Stimulated activated CD4-positive, alpha-beta T cell treated with anti-CD3 and anti-CD28 coated beads, Interleukin-4, amount 100 ng/mL, for 1 hour (primary cell): Measurements from ENCODE around the gene DLEC1.
"Not testable (repeated sequence)": the region's sequence is repeated elsewhere in the genome, so short reads cannot be mapped to it uniquely, and the experiment has no call there.

Source experiments
- DNase-seq: peaks from one replicate; pipeline ENCODE4 v3.0.0-alpha.2; 2020

DLEC1 gene

DNA sequence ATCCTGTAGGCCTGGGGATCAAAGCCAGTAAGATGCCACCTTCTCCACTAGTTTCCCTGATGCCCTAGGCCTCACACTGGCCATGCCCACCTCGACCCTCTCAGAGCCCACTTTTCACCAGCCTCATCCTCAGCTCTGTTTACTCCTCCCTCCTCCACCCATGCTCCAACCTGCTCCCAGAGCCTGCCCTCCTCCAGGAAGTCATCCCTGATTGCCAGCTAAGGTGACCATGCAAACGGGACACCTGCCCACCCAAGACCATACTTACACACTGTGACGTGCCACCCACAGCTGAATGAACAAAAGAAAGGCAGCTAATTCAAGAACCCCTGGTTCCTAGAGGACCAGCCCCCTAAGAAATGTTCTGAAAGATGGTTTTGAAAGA lies 18.7 kb upstream of the DLEC1 start:
- no peak for DNase-seq

DNA sequence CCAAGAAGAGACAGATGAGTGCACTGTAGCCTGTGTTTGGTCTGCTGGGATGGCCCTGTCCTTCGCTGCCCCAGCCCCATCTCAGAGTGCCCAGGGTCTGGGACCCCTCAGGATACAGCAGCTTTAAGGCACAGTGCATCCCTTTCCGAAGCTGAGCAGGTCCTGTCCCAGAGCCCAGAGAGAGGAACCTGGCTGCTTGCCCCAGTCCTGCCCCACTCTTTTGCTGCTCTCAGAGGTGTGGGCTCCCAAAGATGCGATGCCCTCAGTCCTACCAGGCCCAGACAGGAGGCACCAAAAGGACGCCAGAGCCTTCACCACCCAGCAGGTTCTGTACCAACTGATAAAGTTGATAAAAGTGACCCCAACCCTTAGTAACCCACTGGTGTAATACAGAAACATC lies 17.8 kb upstream of the DLEC1 start:
- DNase-seq, result no peak

- DNase-seq, result no peak
Observed at GRCh38 chr3:38022301-38022700, 16.7 kb upstream of the DLEC1 start.

GRCh38 chr3:38022896-38023709 lies 15.9 kb upstream of the DLEC1 start:
- no peak for DNase-seq

DNA sequence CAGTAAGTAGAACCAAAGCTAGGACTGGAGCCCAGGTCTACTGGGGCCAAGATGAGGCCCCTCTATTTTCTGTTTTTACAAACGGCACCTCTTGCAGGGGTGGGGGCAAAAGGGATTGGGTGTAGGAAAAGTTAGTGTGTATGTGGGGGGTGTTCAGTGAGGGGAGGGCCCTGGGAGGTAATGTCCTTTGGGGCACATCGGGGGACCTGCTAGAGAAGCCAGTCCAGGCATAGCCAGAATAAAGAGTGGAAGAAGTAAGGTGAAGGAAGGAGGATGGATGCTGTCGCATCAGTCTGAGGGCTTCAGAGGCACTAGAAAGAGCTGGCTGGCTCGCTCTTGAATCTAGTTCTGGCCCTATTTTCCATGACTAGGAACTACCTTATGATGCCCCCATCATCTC lies 12.2 kb upstream of the DLEC1 start:
- DNase-seq, result no peak

GRCh38 chr3:38027466-38028465 lies 11.2 kb upstream of the DLEC1 start:
- DNase-seq, result no peak

- DNase-seq, result no peak
Observed at GRCh38 chr3:38028621-38029361, 10.2 kb upstream of the DLEC1 start.

GRCh38 chr3:38029400-38030125 lies 9.4 kb upstream of the DLEC1 start, which contains the start of gene PLCD1:
TSS of gene PLCD1 (minus strand) at chr3:38029642. CDS start at chr3:38029539, 103 bp downstream.
- DNase-seq, result peak; percentile 29

- DNase-seq, result no peak
Observed at GRCh38 chr3:38030126-38031021, 8.6 kb upstream of the DLEC1 start.

DNA sequence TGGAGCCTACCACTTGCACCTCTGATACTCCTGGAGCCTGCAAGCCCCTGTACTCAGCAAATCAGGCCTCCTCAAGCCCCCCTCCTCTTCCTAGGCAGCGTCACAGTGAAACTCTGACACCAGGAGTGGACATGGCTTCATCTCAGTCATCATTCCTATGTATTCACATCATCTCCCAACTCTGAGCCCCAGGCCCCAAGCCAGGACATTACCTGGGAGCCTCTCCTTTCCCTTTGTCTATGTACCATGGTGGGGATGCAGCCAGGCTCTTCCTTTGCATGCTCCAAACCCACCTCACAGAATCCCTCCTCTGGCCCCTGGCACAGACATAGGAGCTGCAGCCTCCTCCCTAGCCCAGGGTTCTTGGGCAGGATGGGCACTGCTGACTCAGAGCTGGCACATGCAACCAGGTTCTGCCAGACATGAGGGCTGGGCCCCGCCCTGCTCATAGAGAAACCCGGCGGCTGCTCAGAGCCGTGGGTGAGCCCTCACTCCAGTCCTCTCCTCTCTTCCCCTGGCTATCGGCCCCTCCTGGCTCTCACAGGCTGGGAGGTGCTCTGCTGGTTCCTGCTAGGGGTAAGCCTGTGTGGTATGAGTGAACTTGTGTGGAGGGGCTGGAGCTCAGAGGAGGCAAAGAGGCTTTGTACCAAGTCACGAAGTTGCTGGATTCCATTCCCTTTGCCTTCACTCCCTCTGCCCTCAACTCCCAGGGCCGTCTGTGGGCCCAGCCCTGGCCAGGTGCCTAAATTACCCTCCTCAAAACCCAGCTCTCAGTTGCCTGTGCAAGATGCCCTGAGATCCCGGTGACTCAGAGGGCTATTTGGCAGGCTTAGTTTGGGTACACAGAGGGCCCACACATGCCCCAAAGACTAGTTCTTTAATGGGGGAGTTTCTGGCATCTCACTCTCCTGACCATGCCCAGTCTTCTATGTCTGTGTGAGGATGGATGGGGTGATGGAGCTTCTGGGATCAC lies 7.7 kb upstream of the DLEC1 start:
- DNase-seq, result peak; percentile 53

DNA sequence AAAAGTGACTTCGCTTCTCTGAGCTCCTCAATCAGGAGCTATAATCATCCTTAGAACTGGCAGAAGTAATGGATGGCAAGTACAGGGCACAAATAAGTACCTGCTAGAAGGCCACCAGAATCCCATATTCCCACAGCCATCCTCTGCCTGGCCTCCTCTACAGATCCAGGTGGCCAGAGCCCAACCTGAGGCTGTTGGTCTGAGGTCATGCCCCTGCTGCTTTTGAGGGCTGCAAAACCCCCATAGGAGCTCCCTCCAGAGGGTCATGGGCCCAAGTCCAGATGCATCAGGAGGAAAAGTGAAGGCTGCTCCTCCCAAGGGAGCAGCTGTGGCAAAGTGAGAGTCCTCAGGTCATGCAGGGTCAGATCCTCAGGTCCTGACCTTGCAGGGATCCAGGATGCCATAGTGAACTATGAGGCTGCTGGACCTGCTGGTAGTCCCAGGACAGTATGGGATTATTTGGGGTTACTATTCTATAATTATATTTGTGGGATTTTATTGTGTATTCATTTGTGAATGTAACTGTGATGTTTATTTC lies 6.6 kb upstream of the DLEC1 start:
- DNase-seq, result no peak

- DNase-seq, result not testable (repeated sequence)
Observed at GRCh38 chr3:38033586-38033985, 5.4 kb upstream of the DLEC1 start.

GRCh38 chr3:38034335-38034734 lies 4.7 kb upstream of the DLEC1 start:
- DNase-seq, result not testable (repeated sequence)

GRCh38 chr3:38036286-38036685 lies 2.7 kb upstream of the DLEC1 start:
- no peak for DNase-seq

DNA sequence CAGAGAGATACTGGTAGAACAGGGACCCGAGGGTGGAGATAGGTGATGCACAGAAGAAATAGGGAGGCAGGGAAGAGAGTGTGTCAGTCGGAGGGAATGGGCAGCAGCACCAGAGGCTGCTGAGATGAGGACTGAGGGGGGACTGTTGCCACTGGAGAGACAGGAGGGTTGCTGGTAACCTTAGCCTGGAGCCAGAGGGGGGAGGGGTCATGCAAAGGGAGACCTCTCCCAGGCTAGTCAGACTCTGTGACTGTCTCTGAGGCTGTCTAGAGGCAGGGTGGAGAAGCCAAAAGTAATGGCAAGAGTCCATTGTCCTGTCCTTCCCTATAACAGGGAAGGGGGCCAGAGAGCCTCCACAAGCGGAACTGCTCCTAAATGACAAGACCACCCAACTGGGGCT lies 2.1 kb upstream of the DLEC1 start:
- DNase-seq, result no peak

- peak; percentile 33 for DNase-seq
Observed at GRCh38 chr3:38038447-38038911, 529 bp upstream of the DLEC1 start.

DNA sequence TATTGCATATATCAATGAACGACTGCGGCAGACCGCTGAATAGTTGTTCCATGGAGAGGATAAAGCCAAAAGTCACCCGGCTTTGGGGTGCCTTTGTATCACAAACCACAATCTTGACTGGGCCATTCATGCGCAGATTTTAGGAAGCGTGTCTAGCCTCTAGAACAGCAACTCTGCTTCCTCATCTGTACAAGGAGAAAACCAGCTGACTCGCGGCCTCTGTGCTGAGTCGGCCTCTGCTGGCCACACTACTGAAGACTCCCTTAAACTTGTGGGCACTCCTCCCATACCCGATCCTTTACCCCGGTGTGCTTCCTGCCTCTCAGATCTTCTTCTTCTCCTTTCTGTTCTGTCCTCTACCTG lies 872 bp downstream of the DLEC1 start:
- peak; percentile 22 for DNase-seq

DNA sequence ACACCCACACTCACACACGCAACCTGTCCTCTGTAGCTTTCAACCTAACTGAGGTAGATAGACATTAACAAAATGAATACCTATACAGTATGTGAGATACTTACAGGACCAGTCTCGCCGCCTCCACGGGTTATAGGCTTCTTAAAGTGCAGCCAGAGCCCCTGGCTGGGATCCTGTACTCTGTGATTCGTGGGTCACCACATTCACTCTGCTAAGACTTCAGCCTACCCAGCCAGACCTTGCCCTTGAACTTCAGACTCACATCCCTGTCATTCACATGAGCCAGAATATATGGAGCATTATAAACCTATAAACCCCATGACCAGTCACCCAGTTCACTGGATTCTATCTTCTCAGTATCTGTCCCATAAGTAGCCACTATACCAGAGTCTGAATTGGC lies 1.4 kb downstream of the DLEC1 start:
- DNase-seq, result no peak

GRCh38 chr3:38043486-38043885 lies 4.5 kb downstream of the DLEC1 start:
- no peak for DNase-seq

- no peak for DNase-seq
Observed at GRCh38 chr3:38046027-38046426, 7.0 kb downstream of the DLEC1 start.
